ENCODE measurements around the gene TCN2.

Gene TCN2

DNA sequence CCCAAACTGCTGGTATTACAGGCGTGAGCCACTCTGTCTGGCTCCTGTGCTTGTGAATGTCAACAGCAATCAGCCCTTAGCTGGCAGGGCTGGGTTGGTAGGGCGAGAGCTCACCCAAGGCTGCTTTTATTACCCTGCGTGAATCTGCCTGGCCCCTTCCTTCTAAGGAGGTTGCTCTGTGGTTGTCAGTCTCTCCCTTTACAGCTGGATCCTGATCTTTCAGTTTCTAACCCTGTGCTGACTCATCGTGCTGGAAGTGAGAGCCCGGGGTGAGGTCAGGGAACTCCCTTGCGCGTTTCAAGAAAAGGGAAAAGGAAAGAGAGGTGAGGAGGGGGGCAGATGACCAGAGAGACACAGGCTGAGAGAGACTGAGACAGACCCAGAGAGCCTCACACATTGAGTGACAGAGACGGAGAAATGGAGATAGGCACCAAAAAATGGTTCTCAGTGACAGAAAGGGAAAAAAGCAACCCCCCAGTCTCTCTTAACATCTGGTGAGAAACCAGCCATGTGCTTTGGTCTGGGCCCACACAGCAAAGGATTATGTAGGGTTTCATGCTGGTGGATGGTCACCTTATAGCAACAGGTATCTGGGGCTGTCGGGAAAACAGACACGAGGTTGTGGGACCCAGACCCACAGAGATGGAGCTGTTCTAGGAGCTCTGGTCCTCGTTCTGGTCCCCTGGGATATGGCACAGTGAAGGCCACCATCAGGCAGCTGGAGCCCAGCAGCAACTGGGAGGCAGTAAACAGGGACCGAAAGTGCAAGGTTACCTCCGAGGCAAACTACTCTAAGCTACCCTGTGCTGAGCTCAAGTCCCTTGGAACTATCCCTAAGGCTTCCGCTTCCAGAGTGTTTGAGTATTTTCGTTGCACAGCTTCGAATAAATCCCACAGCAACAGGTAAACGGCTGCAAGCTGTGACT is 2.5 kb downstream of the TCN2 start:
- H3K27ac ChIP-seq = peak overlapping the region in 1 of 2 donors; percentile 70
- TF ChIP-seq, protein P1, sequence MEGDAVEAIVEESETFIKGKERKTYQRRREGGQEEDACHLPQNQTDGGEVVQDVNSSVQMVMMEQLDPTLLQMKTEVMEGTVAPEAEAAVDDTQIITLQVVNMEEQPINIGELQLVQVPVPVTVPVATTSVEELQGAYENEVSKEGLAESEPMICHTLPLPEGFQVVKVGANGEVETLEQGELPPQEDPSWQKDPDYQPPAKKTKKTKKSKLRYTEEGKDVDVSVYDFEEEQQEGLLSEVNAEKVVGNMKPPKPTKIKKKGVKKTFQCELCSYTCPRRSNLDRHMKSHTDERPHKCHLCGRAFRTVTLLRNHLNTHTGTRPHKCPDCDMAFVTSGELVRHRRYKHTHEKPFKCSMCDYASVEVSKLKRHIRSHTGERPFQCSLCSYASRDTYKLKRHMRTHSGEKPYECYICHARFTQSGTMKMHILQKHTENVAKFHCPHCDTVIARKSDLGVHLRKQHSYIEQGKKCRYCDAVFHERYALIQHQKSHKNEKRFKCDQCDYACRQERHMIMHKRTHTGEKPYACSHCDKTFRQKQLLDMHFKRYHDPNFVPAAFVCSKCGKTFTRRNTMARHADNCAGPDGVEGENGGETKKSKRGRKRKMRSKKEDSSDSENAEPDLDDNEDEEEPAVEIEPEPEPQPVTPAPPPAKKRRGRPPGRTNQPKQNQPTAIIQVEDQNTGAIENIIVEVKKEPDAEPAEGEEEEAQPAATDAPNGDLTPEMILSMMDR (IDR thresholded peaks at IDR 0.05) = no peak
- H3K4me3 ChIP-seq = no peak overlapping the region
- DNase-seq (ENCODE audit: low spot score) = no peak

DNA sequence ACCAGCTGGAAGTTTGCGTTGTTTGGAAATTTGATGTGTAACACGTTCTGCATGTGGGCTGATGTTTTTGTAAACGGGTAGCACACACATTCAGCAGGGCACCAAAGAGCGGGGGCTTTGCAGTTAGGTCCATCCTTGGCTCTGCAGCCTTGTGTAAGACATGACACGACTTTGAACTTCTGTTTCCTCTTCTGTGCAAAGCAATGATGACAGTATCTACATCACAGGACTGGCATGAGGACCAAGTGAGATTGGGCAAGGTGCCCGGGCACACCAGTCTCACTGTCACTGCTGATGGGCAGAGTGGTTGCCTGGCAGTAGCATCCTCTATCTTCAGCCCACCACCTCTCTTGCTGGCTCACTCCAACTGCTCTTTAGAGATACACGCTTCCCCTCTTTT is 3.3 kb downstream of the TCN2 start:
- DNase-seq (ENCODE audit: low spot score) = no peak
- TF ChIP-seq, protein P1 (IDR thresholded peaks at IDR 0.05) = no peak
- no peak overlapping the region for H3K4me3 ChIP-seq
- H3K27ac ChIP-seq = peak overlapping the region in 1 of 2 donors; percentile 70

DNA sequence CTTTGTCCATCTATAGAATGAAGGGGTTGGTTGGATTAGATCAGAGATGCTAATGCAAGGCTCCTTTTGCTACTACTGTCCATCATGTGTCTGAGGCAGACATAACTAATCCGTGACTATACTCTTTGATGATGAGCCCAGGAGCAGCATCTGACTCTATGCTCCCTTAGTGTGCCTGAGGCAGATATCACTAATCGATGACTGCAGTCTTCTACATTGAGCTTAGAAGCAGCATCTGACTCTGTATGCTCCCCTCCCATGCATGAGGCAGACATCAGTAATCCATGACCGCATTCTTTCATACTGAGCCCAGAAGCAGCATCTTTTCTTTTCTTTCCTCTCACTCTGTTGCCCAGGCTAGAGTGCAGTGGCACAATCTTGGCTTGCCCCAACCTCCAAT is 4.2 kb downstream of the TCN2 start:
- DNase-seq (ENCODE audit: low spot score) = no peak
- TF ChIP-seq, protein P1 (IDR thresholded peaks at IDR 0.05) = no peak
- H3K4me3 ChIP-seq = no peak overlapping the region
- no peak overlapping the region for H3K27ac ChIP-seq

DNA sequence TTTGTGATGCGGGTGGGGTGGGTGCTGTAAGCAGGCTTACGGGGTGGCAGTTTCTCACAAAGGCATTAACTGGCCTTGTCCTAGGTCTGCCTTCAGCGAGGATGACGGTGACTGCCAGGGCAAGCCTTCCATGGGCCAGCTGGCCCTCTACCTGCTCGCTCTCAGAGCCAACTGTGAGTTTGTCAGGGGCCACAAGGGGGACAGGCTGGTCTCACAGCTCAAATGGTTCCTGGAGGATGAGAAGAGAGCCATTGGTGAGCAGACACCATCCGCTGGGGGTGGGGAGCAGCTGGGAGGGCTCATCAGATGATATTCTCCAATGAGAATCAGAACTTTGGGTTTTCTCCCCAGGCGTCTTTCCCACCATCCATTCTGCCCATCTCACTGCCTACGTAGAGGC is 5.8 kb downstream of the TCN2 start:
- Histone ChIP-seq H3K27ac (no peak overlapping the region), H3K4me3 (no peak overlapping the region)
- TF ChIP-seq, protein P1 (IDR thresholded peaks at IDR 0.05) = no peak
- DNase-seq (ENCODE audit: low spot score) = no peak

DNA sequence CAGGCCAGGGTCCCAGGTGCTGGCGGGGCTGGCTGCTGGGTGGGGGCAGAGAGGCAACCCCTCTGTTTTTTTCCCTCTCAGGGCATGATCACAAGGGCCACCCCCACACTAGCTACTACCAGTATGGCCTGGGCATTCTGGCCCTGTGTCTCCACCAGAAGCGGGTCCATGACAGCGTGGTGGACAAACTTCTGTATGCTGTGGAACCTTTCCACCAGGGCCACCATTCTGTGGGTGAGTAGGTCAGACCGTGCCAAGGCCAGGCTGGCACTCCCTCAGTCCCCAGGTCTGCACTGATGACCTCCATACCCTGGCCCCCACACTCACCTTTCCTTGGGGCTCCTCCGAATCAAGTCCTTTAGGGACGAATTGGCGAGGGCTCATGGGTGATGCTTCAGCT is 7.3 kb downstream of the TCN2 start:
- TF ChIP-seq, protein P1 (IDR thresholded peaks at IDR 0.05) = no peak
- DNase-seq (ENCODE audit: low spot score) = no peak
- Histone ChIP-seq H3K4me3 (no peak overlapping the region), H3K27ac (no peak overlapping the region)

DNA sequence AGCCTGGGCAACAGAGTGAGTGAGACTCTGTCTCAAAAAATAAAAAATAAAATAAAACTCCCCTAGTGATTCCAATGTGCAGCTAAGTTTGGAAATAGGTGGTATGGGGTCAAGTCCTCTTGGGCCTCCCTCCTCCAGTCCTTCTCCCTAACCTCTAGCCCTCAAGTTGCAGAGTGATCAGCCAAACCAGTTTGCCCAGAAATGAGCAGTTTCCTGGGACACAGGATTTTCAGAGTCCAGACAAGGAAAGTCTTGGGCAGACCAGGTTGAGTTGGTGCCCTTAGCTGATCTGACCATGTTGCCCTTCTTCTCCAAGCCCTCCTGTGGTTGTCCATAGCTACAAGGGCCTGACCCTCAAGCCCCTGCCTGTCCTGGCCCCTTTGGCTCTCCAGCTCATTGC is 7.9 kb downstream of the TCN2 start:
- Histone ChIP-seq H3K27ac (peak overlapping the region in 1 of 2 donors; percentile 28), H3K4me3 (no peak overlapping the region)
- TF ChIP-seq, protein P1 (IDR thresholded peaks at IDR 0.05) = no peak
- DNase-seq (ENCODE audit: low spot score) = no peak

DNA sequence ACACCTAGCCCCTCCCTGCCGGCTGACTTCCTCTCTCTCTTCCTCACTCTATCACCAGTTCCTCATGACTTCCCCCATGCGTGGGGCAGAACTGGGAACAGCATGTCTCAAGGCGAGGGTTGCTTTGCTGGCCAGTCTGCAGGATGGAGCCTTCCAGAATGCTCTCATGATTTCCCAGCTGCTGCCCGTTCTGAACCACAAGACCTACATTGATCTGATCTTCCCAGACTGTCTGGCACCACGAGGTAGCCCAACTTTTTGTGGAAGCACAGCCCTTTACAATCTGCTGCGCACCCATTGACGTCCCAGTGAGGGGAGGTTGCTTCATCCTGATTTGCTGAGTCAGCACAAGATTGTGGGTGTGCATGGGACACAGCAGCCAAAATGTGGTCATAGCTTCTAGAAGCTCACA is 8.6 kb downstream of the TCN2 start:
- DNase-seq (ENCODE audit: low spot score) = no peak
- TF ChIP-seq, protein P1 (IDR thresholded peaks at IDR 0.05) = no peak
- Histone ChIP-seq H3K27ac (peak overlapping the region in 1 of 2 donors; percentile 28), H3K4me3 (no peak overlapping the region)

Data from coronary artery (tissue), 2 donors.